ENCODE measurements around the gene C2CD5. TPM values are rescaled to one million over a fixed set of nuclear protein-coding genes. Genes with fewer than 3 reads are reported as not detected.
A peak's percentile ranks its signal among the peaks of the same experiment; 100 is the strongest.

The C2CD5 gene
- total RNA-seq, 4 donors from 2014 or later = 43.7 to 68.5 (median 46.8) TPM

- no peaks in the 10 kb centered on the region for H3K36me3 ChIP-seq
- no peak for DNase-seq
- no peak overlapping the region for H3K4me3 ChIP-seq
- TF ChIP-seq POLR2A (IDR thresholded peaks at IDR 0.05) = no peak
- no peak for TF ChIP-seq CTCF (IDR thresholded peaks at IDR 0.05)
- H3K9me3 ChIP-seq = peaks cover 0 to 33% (median 0%) of the 10 kb centered on the region in 4 donors
- H3K4me1 ChIP-seq = no peaks in the 10 kb centered on the region
- H3K27ac ChIP-seq = no peak overlapping the region
- H3K27me3 ChIP-seq = no peaks in the 10 kb centered on the region
Observed at GRCh38 chr12:22551624-22552023, 7.3 kb upstream of the C2CD5 start.

- Histone ChIP-seq H3K36me3 (no peaks in the 10 kb centered on the region), H3K27me3 (no peaks in the 10 kb centered on the region), H3K9me3 (peaks cover 0 to 9% (median 0%) of the 10 kb centered on the region in 4 donors), H3K4me1 (peaks cover 0 to 24% (median 7%) of the 10 kb centered on the region in 4 donors), H3K27ac (no peak overlapping the region), H3K4me3 (no peak overlapping the region)
- TF ChIP-seq CTCF (IDR thresholded peaks at IDR 0.05) = no peak
- TF ChIP-seq POLR2A (IDR thresholded peaks at IDR 0.05) = no peak
- DNase-seq = no peak
Observed at GRCh38 chr12:22545255-22545654, 913 bp upstream of the C2CD5 start.

GRCh38 chr12:22543246-22544037, 900 bp downstream of the C2CD5 start:
- Histone ChIP-seq H3K27me3 (no peaks in the 10 kb centered on the region), H3K4me1 (peaks cover 0 to 24% (median 10%) of the 10 kb centered on the region in 4 donors), H3K9me3 (no peaks in the 10 kb centered on the region), H3K27ac (peak overlapping the region; percentile 92 to 98 (median 93)), H3K36me3 (no peaks in the 10 kb centered on the region), H3K4me3 (peak overlapping the region; percentile 74 to 89 (median 78))
- DNase-seq = peak; percentile 75 to 89 (median 84)
- TF ChIP-seq CTCF (IDR thresholded peaks at IDR 0.05) (no peak), POLR2A (IDR thresholded peaks at IDR 0.05) (peak in 1 of 2 donors; percentile 20)

GRCh38 chr12:22541496-22542155, 2.7 kb downstream of the C2CD5 start:
- H3K4me1 ChIP-seq = peaks cover 0 to 24% (median 10%) of the 10 kb centered on the region in 4 donors
- DNase-seq = no peak
- no peak overlapping the region for H3K27ac ChIP-seq

GRCh38 chr12:22539055-22539454, 5.3 kb downstream of the C2CD5 start:
- no peak overlapping the region for H3K4me3 ChIP-seq
- H3K9me3 ChIP-seq = no peaks in the 10 kb centered on the region
- H3K36me3 ChIP-seq = peaks cover 0 to 8% (median 0%) of the 10 kb centered on the region in 3 donors
- peak overlapping the region in 1 of 4 donors; percentile 6 for H3K27ac ChIP-seq
- peaks cover 0 to 24% (median 11%) of the 10 kb centered on the region in 4 donors for H3K4me1 ChIP-seq
- DNase-seq = no peak
- no peaks in the 10 kb centered on the region for H3K27me3 ChIP-seq
- TF ChIP-seq POLR2A (IDR thresholded peaks at IDR 0.05) (no peak), CTCF (IDR thresholded peaks at IDR 0.05) (no peak)

More at GRCh38 chr12:22541496-22542155, 2.7 kb downstream of the C2CD5 start:
- no peaks in the 10 kb centered on the region for H3K36me3 ChIP-seq
- H3K9me3 ChIP-seq = no peaks in the 10 kb centered on the region
- no peak overlapping the region for H3K4me3 ChIP-seq
- TF ChIP-seq CTCF (IDR thresholded peaks at IDR 0.05) (no peak), POLR2A (IDR thresholded peaks at IDR 0.05) (no peak)
- no peaks in the 10 kb centered on the region for H3K27me3 ChIP-seq
